IMR-90 (cell line): ENCODE data around the gene TBX15. TPM values are rescaled to one million over a fixed set of nuclear protein-coding genes. Genes with fewer than 3 reads are reported as not detected.
A peak's percentile ranks its signal among the peaks of the same experiment; 100 is the strongest.

Experiments
- ATAC-seq: fragments of 200-7000 bp; cut with Tn5 transposase; 2 replicates; pipeline ENCODE4 v1.9.1; 2020; ENCODE audit warnings: low read depth, mild to moderate bottlenecking, moderate library complexity
- BruUV-seq: library from RNA; stranded (reverse); fragments of 400-500 nt; replicated peaks from 2 replicates; lab custom pipeline; 2021; lab: Mats Ljungman, UMichigan
- CTCF ChIA-PET: fragments of 300-600 bp; formaldehyde crosslinking; extraction: SDS; loops from one replicate; lab custom pipeline; 2021; ENCODE audit warnings: antibody characterized with exemption; lab: Yijun Ruan, JAX
- POLR2A ChIA-PET: fragments of 300-600 bp; sonication (Branson Sonifier 250); formaldehyde crosslinking; loops from one replicate; lab custom pipeline; 2022; ENCODE audit warnings: antibody characterized with exemption; ENCODE audit not compliant: unreplicated experiment; lab: Charles Lee
- DNase-seq: peaks from one replicate; pipeline ENCODE4 v3.0.0; 2013
- H2AFZ ChIP-seq: replicated peaks from 2 replicates; pipeline ENCODE3; 2013; ENCODE audit warnings: low read length, mild to moderate bottlenecking; ENCODE audit not compliant: poor library complexity
- H2AK5ac ChIP-seq: 2 replicates; pipeline ENCODE4 v1.6.1; 2013; ENCODE audit warnings: low read depth, low read length, inconsistent platforms
- H2AK9ac ChIP-seq: replicated peaks from 2 replicates; pipeline ENCODE3; 2013; ENCODE audit warnings: mild to moderate bottlenecking, low read depth, low read length, moderate library complexity; ENCODE audit not compliant: poor library complexity
- H2BK120ac ChIP-seq: 2 replicates; pipeline ENCODE4 v1.6.1; 2013; ENCODE audit warnings: low read depth, low read length, inconsistent platforms
- H2BK15ac ChIP-seq: 3 replicates; pipeline ENCODE4 v1.6.1; 2013; ENCODE audit warnings: low read depth, low read length, inconsistent platforms
- H2BK20ac ChIP-seq: 2 replicates; pipeline ENCODE4 v1.6.1; 2013; ENCODE audit warnings: low read depth, mild to moderate bottlenecking, inconsistent platforms, low read length, moderate library complexity
- H2BK5ac ChIP-seq: 2 replicates; pipeline ENCODE4 v1.6.1; 2013; ENCODE audit warnings: mild to moderate bottlenecking, low read depth, low read length, inconsistent platforms; ENCODE audit not compliant: poor library complexity, severe bottlenecking
- H3K14ac ChIP-seq: replicated peaks from 2 replicates; pipeline ENCODE4 v1.6.1; 2013; ENCODE audit warnings: low read depth, low read length, inconsistent platforms
- H3K18ac ChIP-seq: 2 replicates; pipeline ENCODE4 v1.6.1; 2013; ENCODE audit warnings: low read depth, low read length, control low read depth
- H3K23ac ChIP-seq: 2 replicates; pipeline ENCODE4 v1.6.1; 2013; ENCODE audit warnings: low read depth, low read length, inconsistent platforms
- H3K27ac ChIP-seq: 2 replicates; pipeline ENCODE4 v1.5.1; 2013; ENCODE audit warnings: mild to moderate bottlenecking, control low read depth, low read length; ENCODE audit not compliant: insufficient read depth
- H3K27me3 ChIP-seq: 2 replicates; pipeline ENCODE4 v1.6.1; 2013; ENCODE audit warnings: low read length; ENCODE audit not compliant: control insufficient read depth, insufficient read depth
- H3K36me3 ChIP-seq: 2 replicates; pipeline ENCODE4 v1.6.1; 2013; ENCODE audit warnings: low read length, mixed read lengths; ENCODE audit not compliant: control insufficient read depth, insufficient read depth
- H3K4ac ChIP-seq: 2 replicates; pipeline ENCODE4 v1.6.1; 2013; ENCODE audit warnings: low read depth, low read length, inconsistent platforms
- H3K4me1 ChIP-seq: 2 replicates; pipeline ENCODE4 v1.6.1; 2013; ENCODE audit warnings: low read length, mixed read lengths; ENCODE audit not compliant: control insufficient read depth, insufficient read depth
- H3K4me2 ChIP-seq: 2 replicates; pipeline ENCODE4 v1.6.1; 2013; ENCODE audit warnings: low read depth, mild to moderate bottlenecking, control low read depth, low read length, moderate library complexity
- H3K4me3 ChIP-seq: 2 replicates; pipeline ENCODE4 v1.5.1; 2013; ENCODE audit warnings: low read depth, mild to moderate bottlenecking, control low read depth, low read length, moderate library complexity; ENCODE audit not compliant: insufficient read depth
- H3K56ac ChIP-seq: 2 replicates; pipeline ENCODE4 v1.6.1; 2013; ENCODE audit warnings: low read length, inconsistent platforms; ENCODE audit not compliant: insufficient read depth; ENCODE audit errors: extremely low read depth
- H3K79me1 ChIP-seq, 2 experiments: 2 replicates each; pipeline ENCODE4 v1.6.1; 2013; ENCODE audit warnings: low read length in 2 of 2, inconsistent platforms in 1 of 2, low read depth in 1 of 2
- H3K9ac ChIP-seq: 2 replicates; pipeline ENCODE4 v1.6.1; 2013; ENCODE audit warnings: low read depth, low read length, control low read depth
- H3K9me1 ChIP-seq: 2 replicates; pipeline ENCODE4 v1.6.1; 2013; ENCODE audit warnings: low read length, inconsistent platforms; ENCODE audit not compliant: insufficient read depth
- H3K9me3 ChIP-seq: 2 replicates; pipeline ENCODE4 v1.6.1; 2013; ENCODE audit warnings: low read length; ENCODE audit not compliant: control insufficient read depth, insufficient read depth
- H4K20me1 ChIP-seq: 2 replicates; pipeline ENCODE4 v1.6.1; 2013; ENCODE audit warnings: low read length, inconsistent platforms; ENCODE audit not compliant: insufficient read depth
- H4K5ac ChIP-seq: 2 replicates; pipeline ENCODE4 v1.6.1; 2013; ENCODE audit warnings: mild to moderate bottlenecking, low read depth, low read length, control low read depth
- H4K8ac ChIP-seq, 2 experiments: 2 replicates each; pipeline ENCODE4 v1.6.1; 2013; ENCODE audit warnings: low read depth in 2 of 2, low read length in 2 of 2, control low read depth in 1 of 2, inconsistent platforms in 1 of 2
- H4K91ac ChIP-seq: 2 replicates; pipeline ENCODE4 v1.6.1; 2013; ENCODE audit warnings: low read depth, low read length, inconsistent platforms; ENCODE audit not compliant: insufficient read depth
- BHLHE40 ChIP-seq: fragments of 150-350 bp; IDR thresholded peaks from 2 replicates; pipeline ENCODE4 v1.6.1; 2016; ENCODE audit warnings: mild to moderate bottlenecking, low read depth, low read length
- CHD1 ChIP-seq: IDR thresholded peaks from 2 replicates; pipeline ENCODE4 v1.6.1; 2012; ENCODE audit warnings: low read depth, low read length, improper control_type of control experiment
- FOS ChIP-seq: fragments of 150-350 bp; IDR thresholded peaks from 2 replicates; pipeline ENCODE4 v1.6.1; 2016; ENCODE audit warnings: low read depth, low read length
- MAFK ChIP-seq: IDR thresholded peaks from 2 replicates; pipeline ENCODE4 v1.6.1; 2012; ENCODE audit warnings: low read depth, low read length, improper control_type of control experiment
- MXI1 ChIP-seq: IDR thresholded peaks from 2 replicates; pipeline ENCODE4 v1.6.1; 2012; ENCODE audit warnings: low read depth, mild to moderate bottlenecking, low read length, moderate library complexity, borderline replicate concordance
- NFE2L2 ChIP-seq: fragments of 150-350 bp; IDR thresholded peaks from 2 replicates; pipeline ENCODE4 v1.6.1; 2016; ENCODE audit warnings: low read depth, mild to moderate bottlenecking, low read length
- RAD21 ChIP-seq: IDR thresholded peaks from 2 replicates; pipeline ENCODE4 v1.6.1; 2012; ENCODE audit warnings: low read length, improper control_type of control experiment
- RCOR1 ChIP-seq: IDR thresholded peaks from 2 replicates; pipeline ENCODE4 v1.6.1; 2012; ENCODE audit warnings: mild to moderate bottlenecking, low read length, improper control_type of control experiment; ENCODE audit not compliant: insufficient replicate concordance
- RFX5 ChIP-seq: IDR thresholded peaks from 2 replicates; pipeline ENCODE4 v1.8.0; 2012; ENCODE audit warnings: low read depth, mild to moderate bottlenecking, low read length, moderate library complexity
- SMC3 ChIP-seq: fragments of 150-350 bp; IDR thresholded peaks from 2 replicates; pipeline ENCODE4 v1.6.1; 2016; ENCODE audit warnings: low read depth, mild to moderate bottlenecking, antibody characterized with exemption, low read length, moderate library complexity
- USF2 ChIP-seq: fragments of 150-350 bp; IDR thresholded peaks from 2 replicates; pipeline ENCODE4 v1.6.1; 2017; ENCODE audit warnings: mild to moderate bottlenecking, antibody characterized with exemption, low read length, low read depth
- WGBS, 2 experiments: methylation state at CpG; one replicate each; pipeline versions ENCODE4 v1.1.5 to v1.1.7; 2013; ENCODE audit warnings: missing lambda C conversion rate in 2 of 2; ENCODE audit not compliant: insufficient read length in 1 of 2; ENCODE audit errors: extremely low coverage in 2 of 2; 5-methylcytosine and 5-hydroxymethylcytosine counted together
- dilution Hi-C: fragments of 300-500 bp; cut with HindIII; formaldehyde crosslinking; loops from one replicate; pipeline ENCODE4 v1.14.3; 2018; ENCODE audit warnings: low sequenced_read_pairs; ENCODE audit not compliant: unreplicated experiment
- in situ Hi-C: fragments of 300-500 bp; cut with MboI; formaldehyde crosslinking; loops from 3 replicates; pipeline ENCODE4 v1.14.3; 2019; ENCODE audit warnings: low sequenced_read_pairs, inconsistent platforms, mixed read lengths
- intact Hi-C: fragments of 100-400 bp; cut with micrococcal nuclease; formaldehyde crosslinking; loops from 2 replicates; pipeline ENCODE4 v1.10.0; 2022
- polyA plus RNA-seq, 3 experiments: library from polyadenylated mRNA; depleted of rRNA; stranded (reverse); fragments of >200 nt; gene quantifications; 2 replicates each; pipeline ENCODE4 v1.2.3, GENCODE V29; 2012; ENCODE audit warnings: low replicate concordance in 1 of 3
- total RNA-seq: library from RNA; depleted of rRNA; stranded (reverse); fragments of >200 nt; gene quantifications from 2 replicates; pipeline ENCODE4 v1.2.3, GENCODE V29; 2012
- TF ChIP-seq, protein P1 (sequence below): conservative IDR thresholded peaks from 2 replicates; pipeline ENCODE4 v1.5.1; 2012; ENCODE audit warnings: mild to moderate bottlenecking, low read depth, low read length, improper control_type of control experiment

TBX15 gene
- total and polyA plus RNA-seq, 2 of the 4 experiments (the other 2 are of a cell fraction) = not detected

DNA sequence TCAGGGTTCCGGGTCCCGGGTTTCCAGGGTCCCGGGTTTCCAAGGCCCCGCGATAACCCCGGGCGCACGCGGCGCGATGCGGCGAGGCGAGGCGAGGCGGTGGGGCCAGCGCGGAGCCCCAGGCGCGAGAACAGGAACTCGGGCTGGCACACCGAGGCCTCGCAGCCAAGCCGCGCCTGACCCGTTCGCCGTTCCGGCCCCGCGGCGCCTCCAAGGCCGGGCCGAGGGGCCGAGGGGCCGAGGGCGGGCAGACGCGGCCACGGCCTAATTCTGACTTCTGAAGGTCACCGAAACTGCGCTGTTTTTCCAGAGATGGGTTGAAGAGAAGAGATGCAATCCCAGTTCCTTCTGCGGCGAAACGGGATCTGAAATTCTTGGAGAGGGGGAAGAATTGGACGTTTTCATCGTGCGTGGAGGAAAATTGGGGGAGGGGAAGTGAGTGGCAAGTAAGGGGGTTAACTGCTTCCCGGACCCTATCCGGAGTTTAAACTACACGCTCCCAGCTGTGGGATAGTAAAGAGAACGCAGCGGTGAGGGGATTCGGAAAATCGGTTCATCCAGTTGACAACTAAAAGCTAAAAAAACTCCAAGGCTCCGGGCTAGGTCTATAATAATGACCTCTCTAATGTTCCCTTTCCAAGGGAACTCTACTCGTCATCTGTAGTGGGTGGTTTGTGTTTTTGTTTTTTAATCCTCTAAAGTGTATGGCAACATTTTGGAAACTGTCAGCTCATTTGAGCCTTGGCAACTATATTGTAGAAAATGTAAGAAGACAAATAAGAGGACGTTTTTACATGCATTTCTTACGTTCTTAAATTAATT lies 8.2 kb downstream of the TBX15 start (continued):
- no peak for TF ChIP-seq MXI1

- DNase-seq = no peak
- TF ChIP-seq BHLHE40 (no peak), MAFK (no peak), MXI1 (no peak), RFX5 (no peak), RAD21 (no peak), FOS (no peak), USF2 (no peak), RCOR1 (no peak), NFE2L2 (no peak), SMC3 (no peak), CHD1 (no peak)
- TF ChIP-seq, protein P1, sequence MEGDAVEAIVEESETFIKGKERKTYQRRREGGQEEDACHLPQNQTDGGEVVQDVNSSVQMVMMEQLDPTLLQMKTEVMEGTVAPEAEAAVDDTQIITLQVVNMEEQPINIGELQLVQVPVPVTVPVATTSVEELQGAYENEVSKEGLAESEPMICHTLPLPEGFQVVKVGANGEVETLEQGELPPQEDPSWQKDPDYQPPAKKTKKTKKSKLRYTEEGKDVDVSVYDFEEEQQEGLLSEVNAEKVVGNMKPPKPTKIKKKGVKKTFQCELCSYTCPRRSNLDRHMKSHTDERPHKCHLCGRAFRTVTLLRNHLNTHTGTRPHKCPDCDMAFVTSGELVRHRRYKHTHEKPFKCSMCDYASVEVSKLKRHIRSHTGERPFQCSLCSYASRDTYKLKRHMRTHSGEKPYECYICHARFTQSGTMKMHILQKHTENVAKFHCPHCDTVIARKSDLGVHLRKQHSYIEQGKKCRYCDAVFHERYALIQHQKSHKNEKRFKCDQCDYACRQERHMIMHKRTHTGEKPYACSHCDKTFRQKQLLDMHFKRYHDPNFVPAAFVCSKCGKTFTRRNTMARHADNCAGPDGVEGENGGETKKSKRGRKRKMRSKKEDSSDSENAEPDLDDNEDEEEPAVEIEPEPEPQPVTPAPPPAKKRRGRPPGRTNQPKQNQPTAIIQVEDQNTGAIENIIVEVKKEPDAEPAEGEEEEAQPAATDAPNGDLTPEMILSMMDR = no peak
Measured at GRCh38 chr1:118978914-118979701, 9.0 kb downstream of the TBX15 start.

More at GRCh38 chr1:118978914-118979701, 9.0 kb downstream of the TBX15 start:
- Histone ChIP-seq H3K4me1 (peaks cover 2% of the 10 kb centered on the region; the same call in 1 of the 2 replicates), H3K9ac (no peak overlapping the region), H4K5ac (no peak overlapping the region), H2AFZ (no peak overlapping the region), H3K27me3 (peaks cover 74% of the 10 kb centered on the region), H2AK5ac (no peak overlapping the region), H2BK15ac (no peak overlapping the region), H4K20me1 (no peaks in the 10 kb centered on the region), H3K18ac (no peak overlapping the region), H3K4me3 (no peak overlapping the region; the same call in 1 of the 2 replicates), H3K79me1 (no peaks in the 10 kb centered on the region), H2BK120ac (no peak overlapping the region), H3K23ac (no peak overlapping the region), H3K9me1 (no peaks in the 10 kb centered on the region), H3K4ac (no peak overlapping the region), H2BK5ac (no peak overlapping the region), H3K56ac (no peak overlapping the region), H3K14ac (no peak overlapping the region), H3K4me2 (peak overlapping the region; percentile 89), H3K9me3 (peaks cover 15% of the 10 kb centered on the region), H3K36me3 (no peaks in the 10 kb centered on the region), H2AK9ac (no peak overlapping the region), H4K91ac (no peak overlapping the region), H3K27ac (no peak overlapping the region), H4K8ac (no peak overlapping the region), H2BK20ac (no peak overlapping the region)
- WGBS, 2 experiments = no CpG with 5 or more reads among the region's 23 CpGs
- ATAC-seq = no peak
- POLR2A ChIA-PET = no interaction called here
- dilution Hi-C loops = no loop called here
- intact Hi-C loops = no loop called here
- CTCF ChIA-PET = interaction anchor here (1.4 kb wide), 1 partner anchor 30 kb away, joined by 3 read pairs; no protein-coding TSS in a partner anchor
- in situ Hi-C loops = no loop called here
- no TSS peak for BruUV-seq
